Colon (tissue), 2 donors: ENCODE measurements around the gene DNAH7.
"Not testable (repeated sequence)": the region's sequence is repeated elsewhere in the genome, so short reads cannot be mapped to it uniquely, and the experiment has no call there.

Experiments
- FAIRE-seq: peaks from 2 replicates; lab custom pipeline; 2012; peaks lifted over from hg19 to GRCh38; lab: Jason Lieb, UNC
- donor health status: control.
- donor health status: control.

Gene DNAH7

GRCh38 chr2:196068271-196069209 lies at the start of gene DNAH7:
DNAH7 (minus strand) TSS chr2:196068837; CDS start chr2:196068711, 126 bp downstream.
- no peak for FAIRE-seq

- FAIRE-seq = no peak
Measured at GRCh38 chr2:196117214-196117705, 48.6 kb upstream of the DNAH7 start.

GRCh38 chr2:196113061-196113974 lies 44.7 kb upstream of the DNAH7 start:
- no peak for FAIRE-seq

- FAIRE-seq = no peak
Measured at GRCh38 chr2:196112418-196113034, 43.9 kb upstream of the DNAH7 start.

GRCh38 chr2:196108604-196109003 lies 40.0 kb upstream of the DNAH7 start:
- FAIRE-seq = no peak

GRCh38 chr2:196105951-196106350 lies 37.3 kb upstream of the DNAH7 start:
- peak; percentile 65 for FAIRE-seq

- FAIRE-seq = no peak
Measured at GRCh38 chr2:196104066-196104465, 35.4 kb upstream of the DNAH7 start.

GRCh38 chr2:196103626-196104025 lies 35.0 kb upstream of the DNAH7 start:
- no peak for FAIRE-seq

- no peak for FAIRE-seq
Measured at GRCh38 chr2:196101325-196101991, 32.8 kb upstream of the DNAH7 start.

- FAIRE-seq = no peak
Measured at GRCh38 chr2:196099916-196100315, 31.3 kb upstream of the DNAH7 start.

GRCh38 chr2:196097864-196098660 lies 29.4 kb upstream of the DNAH7 start:
- no peak for FAIRE-seq

GRCh38 chr2:196096982-196097745 lies 28.5 kb upstream of the DNAH7 start:
- FAIRE-seq = no peak

- FAIRE-seq = peak; percentile 31
Measured at GRCh38 chr2:196096264-196096663, 27.6 kb upstream of the DNAH7 start.

GRCh38 chr2:196089448-196089847 lies 20.8 kb upstream of the DNAH7 start:
- not testable (repeated sequence) for FAIRE-seq

- FAIRE-seq = no peak
Measured at GRCh38 chr2:196088203-196088602, 19.6 kb upstream of the DNAH7 start.

- peak; percentile 87 for FAIRE-seq
Measured at GRCh38 chr2:196086517-196087368, 18.1 kb upstream of the DNAH7 start.

GRCh38 chr2:196083601-196084000 lies 15.0 kb upstream of the DNAH7 start:
- no peak for FAIRE-seq

GRCh38 chr2:196080526-196080925 lies 11.9 kb upstream of the DNAH7 start:
- peak; percentile 62 for FAIRE-seq

GRCh38 chr2:196079052-196079451 lies 10.4 kb upstream of the DNAH7 start:
- no peak for FAIRE-seq
